Loucy (cell line): ENCODE results near the gene LAPTM5.

Experiments
- H2AFZ ChIP-seq: fragments of 200-600 bp; sonication (generic); 2 replicates; pipeline ENCODE4 v1.6.0; 2016; ENCODE audit warnings: antibody characterized with exemption, mild to moderate bottlenecking, low read length, moderate library complexity
- H3F3A ChIP-seq: fragments of 200-600 bp; 2 replicates; pipeline ENCODE4 v1.6.0; 2016; ENCODE audit warnings: antibody characterized with exemption, low read depth, mild to moderate bottlenecking
- H3K27me3 ChIP-seq: fragments of 200-600 bp; sonication (generic); 2 replicates; pipeline ENCODE4 v1.6.1; 2014; ENCODE audit warnings: low read length, mild to moderate bottlenecking; ENCODE audit not compliant: insufficient read depth, poor library complexity, severe bottlenecking
- H3K36me3 ChIP-seq: fragments of 200-600 bp; sonication (generic); 2 replicates; pipeline ENCODE4 v1.6.1; 2016; ENCODE audit warnings: low read length; ENCODE audit not compliant: insufficient read depth
- H3K4me1 ChIP-seq: fragments of 200-600 bp; sonication (generic); 2 replicates; pipeline ENCODE4 v1.5.1; 2014; ENCODE audit warnings: low read length, mild to moderate bottlenecking; ENCODE audit not compliant: insufficient read depth, poor library complexity, severe bottlenecking
- H3K4me2 ChIP-seq: fragments of 200-600 bp; sonication (generic); 2 replicates; pipeline ENCODE4 v1.6.0; 2014; ENCODE audit warnings: antibody characterized with exemption, low read length, low read depth, mild to moderate bottlenecking; ENCODE audit not compliant: poor library complexity, severe bottlenecking
- H3K4me3 ChIP-seq: fragments of 200-600 bp; sonication (generic); 2 replicates; pipeline ENCODE4 v1.5.1; 2014; ENCODE audit warnings: low read length, mild to moderate bottlenecking, mixed read lengths; ENCODE audit not compliant: poor library complexity, severe bottlenecking
- H3K79me2 ChIP-seq: fragments of 200-600 bp; sonication (generic); 2 replicates; pipeline ENCODE4 v1.6.1; 2014; ENCODE audit warnings: low read length; ENCODE audit not compliant: insufficient read depth
- H3K9ac ChIP-seq: fragments of 200-600 bp; sonication (generic); 2 replicates; pipeline ENCODE4 v1.6.0; 2014; ENCODE audit warnings: mild to moderate bottlenecking, low read depth, low read length, moderate library complexity; ENCODE audit not compliant: poor library complexity, severe bottlenecking
- H3K9me2 ChIP-seq: fragments of 200-600 bp; sonication (generic); replicated peaks from 2 replicates; pipeline ENCODE4 v1.6.1; 2016; ENCODE audit warnings: low read depth, low read length, mixed read lengths
- H3K9me3 ChIP-seq: fragments of 200-600 bp; sonication (generic); 2 replicates; pipeline ENCODE4 v1.6.1; 2014; ENCODE audit warnings: mild to moderate bottlenecking, antibody characterized with exemption, low read length, low read depth; ENCODE audit not compliant: insufficient read depth
- H4K20me1 ChIP-seq: fragments of 200-600 bp; sonication (generic); 2 replicates; pipeline ENCODE4 v1.6.0; 2014; ENCODE audit warnings: antibody characterized with exemption, low read length, mild to moderate bottlenecking; ENCODE audit not compliant: insufficient read depth, poor library complexity, severe bottlenecking
- CTCF ChIP-seq: fragments of 200-600 bp; sonication (generic); conservative IDR thresholded peaks from 2 replicates; pipeline ENCODE4 v1.5.1; 2014; ENCODE audit warnings: mild to moderate bottlenecking, antibody characterized with exemption, low read length
- EZH2phosphoT487 ChIP-seq: fragments of 200-600 bp; IDR thresholded peaks from 2 replicates; pipeline ENCODE4 v1.6.1; 2018; ENCODE audit warnings: antibody characterized with exemption, mild to moderate bottlenecking, moderate library complexity, borderline replicate concordance

The LAPTM5 gene

GRCh38 chr1:30694280-30695175 is 63.0 kb downstream of the LAPTM5 start:
- no peaks in the 10 kb centered on the region for H3K79me2 ChIP-seq
- H2AFZ ChIP-seq = no peak overlapping the region
- H3K36me3 ChIP-seq = no peaks in the 10 kb centered on the region

GRCh38 chr1:30693822-30694221 is 63.8 kb downstream of the LAPTM5 start:
- Histone ChIP-seq H3K4me1 (no peaks in the 10 kb centered on the region), H3K4me2 (no peak overlapping the region), H3F3A (no peaks in the 10 kb centered on the region), H2AFZ (no peak overlapping the region), H3K4me3 (no peak overlapping the region), H4K20me1 (no peaks in the 10 kb centered on the region), H3K9me2 (no peaks in the 10 kb centered on the region), H3K79me2 (no peaks in the 10 kb centered on the region), H3K9me3 (no peaks in the 10 kb centered on the region), H3K9ac (no peak overlapping the region), H3K36me3 (no peaks in the 10 kb centered on the region), H3K27me3 (no peaks in the 10 kb centered on the region)
- TF ChIP-seq EZH2phosphoT487 = no peak
- no peak for TF ChIP-seq CTCF

More at GRCh38 chr1:30694280-30695175, 63.0 kb downstream of the LAPTM5 start:
- TF ChIP-seq CTCF (no peak), EZH2phosphoT487 (no peak)
- Histone ChIP-seq H3K9me3 (no peaks in the 10 kb centered on the region), H3F3A (no peaks in the 10 kb centered on the region), H3K27me3 (no peaks in the 10 kb centered on the region), H3K4me2 (no peak overlapping the region), H3K9ac (no peak overlapping the region), H3K4me3 (no peak overlapping the region), H3K9me2 (no peaks in the 10 kb centered on the region), H4K20me1 (no peaks in the 10 kb centered on the region), H3K4me1 (no peaks in the 10 kb centered on the region)

DNA sequence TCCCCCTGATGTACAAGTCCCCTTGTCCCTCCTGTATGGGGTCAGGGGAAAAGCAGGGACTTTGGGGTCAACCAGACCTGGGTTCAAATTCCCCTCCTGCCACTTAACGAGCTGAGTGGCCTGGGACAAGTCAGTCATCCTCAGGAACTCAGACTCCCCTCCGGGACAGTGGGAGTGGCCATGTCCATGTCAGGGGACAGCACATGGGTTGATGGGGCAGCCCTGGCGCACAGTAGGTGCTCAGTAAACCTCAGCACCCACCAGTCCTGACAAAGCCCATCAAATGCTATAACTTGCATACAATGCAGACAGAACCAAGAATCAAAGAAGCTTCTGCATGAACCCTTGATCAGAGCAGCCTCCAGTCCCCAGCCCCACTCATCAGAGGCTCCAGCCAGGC is 64.2 kb downstream of the LAPTM5 start:
- Histone ChIP-seq H3K4me2 (no peak overlapping the region), H3F3A (no peaks in the 10 kb centered on the region), H3K9me3 (no peaks in the 10 kb centered on the region), H3K4me1 (no peaks in the 10 kb centered on the region), H3K9me2 (no peaks in the 10 kb centered on the region), H3K9ac (no peak overlapping the region), H3K79me2 (no peaks in the 10 kb centered on the region), H4K20me1 (no peaks in the 10 kb centered on the region), H3K4me3 (no peak overlapping the region), H3K36me3 (no peaks in the 10 kb centered on the region), H3K27me3 (no peaks in the 10 kb centered on the region), H2AFZ (no peak overlapping the region)
- TF ChIP-seq CTCF = no peak
